MM.1S (cell line): ENCODE measurements around the gene GORAB.

ENCODE experiments used
- CTCF ChIP-seq: fragments of 300-600 bp; sonication (generic); IDR thresholded peaks from 2 replicates; pipeline ENCODE4 v1.5.1; 2016; ENCODE audit warnings: antibody characterized with exemption, low read length, mixed read lengths
- EZH2 ChIP-seq: fragments of 300-600 bp; sonication (generic); optimal IDR thresholded peaks from 2 replicates; pipeline ENCODE3; 2017; ENCODE audit warnings: low read depth, mild to moderate bottlenecking, antibody characterized with exemption, low read length, mixed read lengths
- EZH2phosphoT487 ChIP-seq: fragments of 300-600 bp; sonication (generic); IDR thresholded peaks from 2 replicates; pipeline ENCODE4 v1.6.1; 2018; ENCODE audit warnings: antibody characterized with exemption, low read length

GRCh38 chr1:170587253-170587593, 55.3 kb downstream of the GORAB start:
- TF ChIP-seq CTCF (no peak), EZH2phosphoT487 (no peak), EZH2 (no peak)
